Islet of Langerhans (tissue), 1 donor: ENCODE data around the gene BTC.
"Not testable (repeated sequence)": the region's sequence is repeated elsewhere in the genome, so short reads cannot be mapped to it uniquely, and the experiment has no call there.

Source experiments
- FAIRE-seq: peaks from one replicate; lab custom pipeline; 2011; peaks lifted over from hg19 to GRCh38; lab: Jason Lieb, UNC

The BTC gene

DNA sequence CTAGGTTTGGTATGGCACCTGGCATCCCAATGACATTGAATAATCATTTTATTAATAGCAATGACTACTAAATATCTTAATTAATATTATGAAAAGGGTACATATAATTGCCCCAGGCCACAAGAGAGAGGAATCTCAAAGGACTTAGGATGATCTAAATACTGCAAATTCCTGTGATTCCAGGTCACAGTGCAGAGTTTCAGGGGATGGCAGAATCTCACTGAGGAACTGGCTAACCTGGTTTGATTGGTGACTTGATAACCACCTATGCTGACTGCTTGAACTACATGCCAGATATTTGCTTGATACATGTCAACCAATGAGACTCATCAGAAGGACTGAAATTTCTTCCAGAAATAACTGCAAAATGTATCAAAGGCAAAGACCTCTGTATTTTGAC lies 37.2 kb downstream of the BTC start:
- FAIRE-seq = no peak

DNA sequence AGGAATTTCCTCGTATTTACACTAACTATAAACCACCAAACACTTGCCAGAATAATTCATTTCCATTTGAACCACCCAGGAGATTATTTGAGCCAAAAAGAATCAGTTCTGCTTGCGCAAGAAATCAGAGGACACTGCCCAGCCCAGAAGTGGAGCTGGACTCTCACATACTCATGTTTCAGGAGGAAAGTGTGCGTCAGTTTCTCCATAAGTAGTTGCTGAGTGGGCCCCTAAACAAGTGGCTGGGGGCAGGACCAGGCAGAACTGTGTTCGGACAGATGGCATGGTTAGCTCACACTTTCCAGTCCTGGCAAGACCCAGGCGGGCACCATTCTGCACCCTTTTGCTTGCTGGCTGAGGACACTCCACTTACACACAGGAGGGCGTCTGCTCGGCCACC lies 38.8 kb downstream of the BTC start:
- FAIRE-seq = no peak

DNA sequence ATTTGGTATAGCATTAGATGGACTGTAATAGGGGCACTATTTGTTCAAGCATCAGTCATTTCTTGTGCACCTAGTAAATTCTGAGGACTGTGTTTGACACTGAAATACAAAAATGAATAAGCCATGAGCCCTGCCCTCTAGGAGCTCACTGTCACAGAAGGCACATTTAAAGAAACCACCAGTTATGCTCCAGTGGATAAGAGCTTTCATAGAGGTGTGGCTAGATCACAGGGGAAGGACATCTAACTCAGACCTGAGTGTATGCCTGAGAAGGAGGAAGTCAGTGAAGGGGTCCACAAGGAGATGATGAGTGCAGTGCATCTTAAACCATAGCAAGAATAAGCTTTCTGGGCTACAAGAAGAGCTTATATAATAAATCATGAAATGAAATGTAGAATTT lies 40.1 kb downstream of the BTC start:
- no peak for FAIRE-seq

DNA sequence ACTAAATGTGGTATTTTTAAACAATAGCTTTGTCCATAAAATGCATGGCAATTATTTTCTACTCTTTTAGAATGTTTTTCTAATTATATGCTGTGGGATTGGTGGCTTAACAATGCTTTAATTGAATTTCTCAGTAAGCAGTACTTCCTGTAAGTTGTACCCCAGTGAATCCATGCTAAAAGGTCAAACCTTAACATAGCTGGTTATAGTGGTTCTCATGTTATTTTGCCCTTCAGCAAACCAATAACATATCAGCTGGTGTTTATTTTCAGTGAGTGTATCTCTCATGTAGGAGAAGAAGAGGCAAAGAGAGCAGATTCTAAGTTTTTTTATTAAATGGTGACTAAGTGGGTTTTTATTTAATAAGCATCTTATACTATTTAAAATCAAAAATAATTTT lies 41.5 kb downstream of the BTC start:
- FAIRE-seq = no peak

GRCh38 chr4:74751856-74752255 lies 42.5 kb downstream of the BTC start:
- no peak for FAIRE-seq

- FAIRE-seq = no peak
These were observed 43.1 kb downstream of the BTC start for GRCh38 chr4:74751247-74751646.

DNA sequence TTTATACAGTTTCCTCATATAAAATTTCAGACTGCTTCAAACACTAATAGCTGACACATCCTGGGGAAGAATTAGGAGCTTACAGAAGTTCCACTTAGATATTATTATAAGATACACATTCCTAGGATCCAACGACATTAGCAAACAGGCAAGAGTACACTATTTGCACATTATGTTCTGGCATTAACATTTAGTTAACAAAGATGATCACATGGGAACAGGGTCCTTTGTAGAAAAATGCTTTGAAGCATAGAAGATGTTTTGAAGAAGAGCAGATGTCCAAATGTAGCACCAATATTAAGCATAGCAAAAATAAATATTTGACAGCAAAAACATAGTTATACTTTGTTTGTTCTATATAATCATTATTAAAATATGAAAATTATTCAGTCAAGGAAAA lies 52.1 kb downstream of the BTC start:
- FAIRE-seq = no peak

GRCh38 chr4:74738464-74739143 lies 55.7 kb downstream of the BTC start:
- FAIRE-seq = no peak

DNA sequence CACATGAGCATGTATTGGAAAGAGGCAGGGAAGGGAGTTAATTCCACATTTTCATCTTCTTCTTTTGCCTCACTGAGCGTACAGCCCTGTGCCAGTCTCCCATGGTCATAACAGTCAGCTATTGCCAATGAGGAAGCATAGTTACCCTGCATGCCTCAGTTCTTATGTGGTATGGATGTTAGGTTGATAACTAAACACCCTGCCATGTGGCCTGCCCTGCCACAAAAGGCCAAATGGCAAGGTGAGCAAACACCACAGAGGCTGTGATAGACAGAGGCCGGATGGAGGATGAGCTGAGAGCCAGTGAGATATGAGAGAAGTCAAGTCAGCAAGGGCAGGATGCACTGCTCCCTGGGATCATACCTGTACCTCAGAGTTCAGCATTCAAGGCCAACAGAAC lies 59.3 kb downstream of the BTC start:
- no peak for FAIRE-seq

- no peak for FAIRE-seq
These were observed 60.6 kb downstream of the BTC start for GRCh38 chr4:74733756-74734155.

GRCh38 chr4:74724979-74725378 lies 69.3 kb downstream of the BTC start:
- no peak for FAIRE-seq

DNA sequence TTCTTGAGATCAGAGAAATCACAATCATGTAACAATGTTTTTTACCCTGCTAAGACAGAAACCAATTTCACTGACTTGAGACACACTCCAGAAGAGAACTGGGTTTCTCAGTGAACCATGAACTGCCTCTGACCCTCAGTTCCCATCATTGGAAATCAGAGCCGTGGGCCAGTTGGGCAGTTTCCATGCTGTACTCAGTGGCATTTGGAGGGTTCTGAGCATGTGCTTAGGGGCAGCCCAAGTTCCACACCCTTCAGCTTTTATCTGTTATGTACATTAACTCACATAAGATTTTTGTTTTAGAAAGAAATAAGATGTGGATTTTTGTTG lies 77.9 kb downstream of the BTC start:
- no peak for FAIRE-seq

GRCh38 chr4:74715706-74716435 lies 78.5 kb downstream of the BTC start:
- peak; percentile 38 for FAIRE-seq

- FAIRE-seq = no peak
These were observed 79.7 kb downstream of the BTC start for GRCh38 chr4:74714611-74715130.

GRCh38 chr4:74708135-74708534 lies 86.2 kb downstream of the BTC start:
- FAIRE-seq = not testable (repeated sequence)
